GM18867 (cell line): Measurements from ENCODE around the gene AGTR1.

Experiments used
- ATAC-seq: cut with Tn5 transposase; IDR thresholded peaks from one replicate; pipeline ENCODE4 v1.9.1; 2021; ENCODE audit warnings: mild to moderate bottlenecking, moderate library complexity; ENCODE audit not compliant: unreplicated experiment

The AGTR1 gene

GRCh38 chr3:148697306-148698189 lies at the start of gene AGTR1:
Gene AGTR1 (plus strand): TSS chr3:148697903. CDS start chr3:148741036, 43,133 bp downstream.
- ATAC-seq = no peak

DNA sequence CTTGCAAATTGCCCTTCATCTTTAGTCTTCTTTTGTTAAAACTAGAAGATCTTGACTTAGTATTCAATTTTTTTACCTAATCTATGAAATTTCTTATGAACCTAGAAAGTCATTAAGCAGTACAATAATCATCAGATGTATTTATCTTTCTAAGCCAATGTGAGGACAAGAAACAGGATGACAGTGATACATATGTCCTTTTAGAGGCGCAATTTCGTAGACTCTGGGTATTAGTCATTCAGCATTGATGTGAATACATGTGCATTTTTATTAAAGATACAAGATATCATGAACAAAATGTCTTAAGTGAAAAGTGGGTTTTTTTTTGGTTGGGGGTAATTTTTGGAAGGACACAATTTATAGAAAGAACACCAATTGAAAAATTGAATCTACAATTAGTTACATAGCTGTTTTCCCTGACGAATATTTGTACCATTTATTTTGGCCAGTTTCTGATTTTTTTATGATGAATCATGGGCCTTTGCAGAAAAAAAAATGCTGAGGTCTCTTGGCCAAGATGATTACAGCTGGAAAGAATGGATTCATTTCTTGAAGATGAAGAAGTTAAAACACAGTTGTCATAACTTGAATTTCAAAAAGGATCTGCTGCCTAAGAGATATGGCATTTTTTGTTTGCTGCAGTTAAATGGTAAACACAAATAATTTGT lies 48.9 kb upstream of the AGTR1 start:
- ATAC-seq = no peak

DNA sequence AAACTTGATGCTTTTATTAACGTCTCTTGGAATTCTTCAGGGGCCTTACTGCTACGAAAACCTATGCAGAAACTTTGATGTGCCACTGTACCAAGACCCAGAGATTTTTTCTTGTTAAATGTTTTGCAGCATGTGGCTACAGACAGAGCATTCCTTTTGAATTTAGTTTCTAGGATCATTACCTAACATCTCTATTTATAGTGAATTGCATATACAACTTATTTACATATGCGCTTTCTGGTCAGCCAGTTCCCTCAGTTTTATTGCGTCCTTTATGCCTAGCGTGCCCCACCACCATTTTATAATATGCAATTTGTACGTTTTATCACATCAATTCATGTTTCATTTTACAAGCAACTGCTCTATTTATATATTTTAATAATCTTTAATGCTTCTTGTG lies 46.2 kb upstream of the AGTR1 start:
- no peak for ATAC-seq

DNA sequence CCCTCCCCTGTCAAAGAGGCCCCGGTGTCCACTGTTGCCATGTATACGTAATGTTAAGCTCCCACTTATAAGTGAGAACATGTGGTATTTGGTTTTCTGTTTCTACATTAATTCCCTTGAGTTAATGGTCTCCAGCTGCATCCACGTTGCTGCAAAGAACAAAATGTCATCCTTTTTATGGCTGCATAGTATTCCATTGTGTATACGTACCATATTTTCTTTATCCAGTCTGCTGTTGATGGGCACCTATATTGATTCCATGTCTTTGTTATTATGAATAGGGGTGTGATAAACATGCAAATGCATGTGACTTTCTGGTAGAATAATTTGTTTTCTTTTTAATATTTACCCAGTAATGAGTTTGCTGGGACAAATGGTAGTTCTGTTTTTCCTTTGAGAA lies 43.3 kb upstream of the AGTR1 start:
- no peak for ATAC-seq

- no peak for ATAC-seq
Measured at GRCh38 chr3:148657470-148657869, 40.2 kb upstream of the AGTR1 start.

DNA sequence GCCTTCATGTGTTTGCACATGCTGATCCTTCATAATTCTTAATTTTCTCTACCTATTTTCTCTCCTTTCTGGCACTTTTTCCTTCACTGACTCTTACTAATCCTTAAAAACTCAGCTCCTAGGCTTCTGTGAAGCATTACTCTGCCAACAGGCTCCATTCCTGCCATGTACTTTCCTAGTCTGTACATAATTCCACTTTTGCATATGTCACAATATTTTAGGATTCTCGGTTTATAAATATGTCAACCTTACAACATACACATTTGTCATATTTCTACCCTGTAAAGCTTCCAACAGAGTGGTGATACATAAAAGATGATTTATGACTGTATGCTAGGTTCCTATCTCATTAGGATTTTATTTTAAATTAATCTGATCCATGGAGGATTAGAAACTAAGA lies 38.2 kb upstream of the AGTR1 start:
- ATAC-seq = no peak

DNA sequence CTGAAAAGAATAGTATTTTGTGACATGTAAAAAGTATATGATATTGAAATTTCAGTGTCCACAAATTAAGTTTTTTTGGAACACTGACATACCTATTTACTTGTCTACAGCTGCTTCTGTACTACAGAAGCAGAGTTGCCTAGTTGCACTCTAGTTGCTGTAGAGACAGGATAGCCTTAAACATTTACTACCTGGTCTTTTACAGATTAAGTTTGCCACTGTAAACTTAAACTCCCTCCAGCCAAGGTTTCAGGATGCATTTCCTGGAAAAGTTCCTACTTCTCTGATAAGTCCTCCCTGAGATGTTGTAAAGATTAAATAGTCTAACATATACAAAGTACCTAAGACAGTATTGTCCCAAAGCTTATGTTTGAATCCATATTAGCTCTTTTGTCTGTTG lies 17.4 kb upstream of the AGTR1 start:
- no peak for ATAC-seq

- ATAC-seq = no peak
Measured at GRCh38 chr3:148681080-148681479, 16.6 kb upstream of the AGTR1 start.

DNA sequence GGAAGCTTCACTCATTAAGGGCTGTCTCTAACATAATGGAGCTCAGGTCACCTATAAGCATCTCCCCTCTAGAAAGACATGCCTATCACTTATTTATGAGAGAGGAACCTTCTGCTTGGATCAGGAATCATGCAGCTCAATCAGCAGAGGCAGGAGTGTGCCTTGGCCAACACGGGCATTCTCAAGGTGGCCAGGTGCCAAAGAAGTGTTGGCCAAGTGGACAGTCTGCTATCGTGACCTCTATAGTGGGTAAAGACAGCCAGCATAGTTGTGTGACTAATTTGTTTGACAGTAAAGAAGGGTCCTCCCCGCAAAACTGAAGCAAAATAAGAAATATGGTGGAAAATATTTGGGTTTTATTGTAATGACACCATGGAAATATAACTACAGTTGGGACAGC lies 14.7 kb upstream of the AGTR1 start:
- no peak for ATAC-seq

DNA sequence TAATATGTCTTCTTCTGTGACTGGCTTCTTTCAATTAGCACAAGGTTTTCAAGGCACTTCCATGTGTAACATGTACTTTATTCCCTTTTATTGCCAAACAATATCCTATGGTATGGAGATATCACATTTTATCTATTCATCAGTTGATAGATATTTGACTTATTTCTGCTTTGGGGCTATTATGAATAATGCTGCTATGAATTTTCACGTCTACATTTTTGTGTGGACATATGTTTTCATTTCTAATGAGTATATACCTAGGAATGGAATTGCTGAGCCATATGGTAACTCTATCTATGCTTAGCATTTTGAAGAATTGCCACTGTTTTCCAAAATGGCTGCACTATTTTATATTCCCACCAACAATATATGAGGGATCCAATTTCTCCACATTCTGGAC lies 3.6 kb upstream of the AGTR1 start:
- ATAC-seq = no peak

DNA sequence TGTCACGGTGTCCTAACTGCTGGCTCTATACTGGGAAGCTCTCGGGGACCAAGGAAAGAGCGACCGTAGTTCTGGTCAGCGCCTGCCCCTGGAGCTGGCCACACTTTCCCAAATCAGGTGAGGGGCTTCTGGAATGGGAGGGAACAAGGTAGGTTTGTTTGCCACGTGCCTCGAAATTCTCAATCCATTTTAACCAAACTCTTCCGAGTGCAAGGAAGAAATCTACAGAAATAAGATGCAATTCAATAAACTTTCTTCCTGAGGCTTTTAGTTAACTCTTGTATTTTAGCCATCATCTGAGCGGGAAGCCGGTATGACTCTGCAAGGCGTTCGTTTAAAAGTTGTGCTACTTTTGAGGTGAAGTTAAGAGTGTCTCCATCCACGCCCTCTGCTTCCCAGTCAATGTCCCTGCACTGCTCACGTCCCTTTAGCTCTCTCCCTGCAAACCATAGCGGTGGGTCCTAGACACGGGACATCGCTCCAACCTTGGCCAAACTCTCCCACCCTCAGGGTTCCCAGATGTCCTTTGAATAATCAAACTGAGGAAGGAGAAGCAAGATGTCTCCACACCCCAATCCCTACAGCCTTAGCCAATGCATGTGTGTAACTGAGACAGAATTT lies 597 bp downstream of the AGTR1 start:
- no peak for ATAC-seq

- no peak for ATAC-seq
Measured at GRCh38 chr3:148705314-148705713, 7.6 kb downstream of the AGTR1 start.

- no peak for ATAC-seq
Measured at GRCh38 chr3:148707601-148708380, 10.1 kb downstream of the AGTR1 start.

GRCh38 chr3:148708409-148708808 lies 10.7 kb downstream of the AGTR1 start:
- no peak for ATAC-seq

DNA sequence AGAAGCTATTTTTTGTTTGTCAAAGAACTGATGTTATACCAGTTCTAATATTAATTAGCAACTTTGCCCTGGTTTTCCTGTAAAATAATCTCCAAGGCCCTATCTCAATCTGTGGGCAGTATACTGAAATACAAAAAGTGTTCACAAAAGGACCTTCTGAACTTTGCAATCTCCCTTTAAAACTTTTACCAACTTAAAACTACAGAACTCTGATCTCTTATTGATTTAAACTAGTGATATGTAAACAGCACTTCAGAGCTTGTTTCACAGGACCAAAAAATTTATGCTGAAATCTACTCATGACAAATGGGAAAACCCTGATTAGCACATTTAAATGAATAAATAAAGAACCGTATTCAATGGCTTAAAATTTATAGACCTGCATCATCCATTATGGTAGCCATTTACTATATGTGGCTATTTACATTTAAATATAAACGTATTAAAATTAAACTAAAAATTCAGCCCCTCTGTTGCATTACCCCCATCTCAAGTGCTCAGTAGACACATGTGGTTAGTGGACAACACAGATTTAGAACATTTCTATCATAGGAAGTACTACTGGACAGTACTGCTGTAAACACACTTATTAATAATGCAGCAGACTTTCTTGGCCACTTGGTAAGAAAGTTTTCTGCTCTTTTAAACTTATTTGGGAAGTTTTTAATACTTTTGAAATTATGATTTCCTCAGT lies 12.0 kb downstream of the AGTR1 start:
- ATAC-seq = no peak

GRCh38 chr3:148710665-148711064 lies 13.0 kb downstream of the AGTR1 start:
- no peak for ATAC-seq

GRCh38 chr3:148711981-148712666 lies 14.4 kb downstream of the AGTR1 start:
- ATAC-seq = no peak

GRCh38 chr3:148714521-148714920 lies 16.8 kb downstream of the AGTR1 start:
- ATAC-seq = no peak

GRCh38 chr3:148716657-148717056 lies 19.0 kb downstream of the AGTR1 start:
- ATAC-seq = no peak
